OCI-LY7 (cell line): Measurements from ENCODE around the gene PITX2. TPM values are rescaled to one million over a fixed set of nuclear protein-coding genes. Genes with fewer than 3 reads are reported as not detected.

Experiments used
- BruUV-seq: library from RNA; stranded (reverse); fragments of 400-500 nt; replicated peaks from 2 replicates; lab custom pipeline; 2021; lab: Mats Ljungman, UMichigan
- CTCF ChIA-PET: fragments of 300-600 bp; sonication (Branson Sonifier 250); formaldehyde crosslinking; loops from one replicate; lab custom pipeline; 2022; ENCODE audit warnings: antibody characterized with exemption; ENCODE audit not compliant: unreplicated experiment; lab: Charles Lee
- POLR2A ChIA-PET: fragments of 300-600 bp; sonication (Branson Sonifier 250); formaldehyde crosslinking; loops from one replicate; lab custom pipeline; 2022; ENCODE audit warnings: antibody characterized with exemption; lab: Charles Lee
- DNase-seq: peaks from one replicate; pipeline ENCODE4 v3.0.0-alpha.2; 2015; ENCODE audit warnings: low spot score
- H2AFZ ChIP-seq: fragments of 200-600 bp; sonication (generic), shearing (Covaris generic); 2 replicates; pipeline ENCODE4 v1.6.1; 2014; ENCODE audit warnings: mild to moderate bottlenecking, antibody characterized with exemption, low read length, moderate library complexity
- H3K27ac ChIP-seq: fragments of 200-600 bp; sonication (generic); 2 replicates; pipeline ENCODE4 v1.5.1; 2014; ENCODE audit warnings: mixed run types, low read depth, mild to moderate bottlenecking, moderate library complexity, low read length, inconsistent platforms; ENCODE audit not compliant: poor library complexity, severe bottlenecking
- H3K36me3 ChIP-seq: fragments of 200-600 bp; sonication (generic); 2 replicates; pipeline ENCODE4 v1.6.1; 2014; ENCODE audit warnings: mild to moderate bottlenecking, antibody characterized with exemption, low read length, moderate library complexity, mixed read lengths; ENCODE audit not compliant: insufficient read depth
- H3K4me1 ChIP-seq: fragments of 200-600 bp; sonication (generic); 2 replicates; pipeline ENCODE4 v1.5.1; 2014; ENCODE audit warnings: mild to moderate bottlenecking, low read length; ENCODE audit not compliant: insufficient read depth, poor library complexity, severe bottlenecking
- H3K4me2 ChIP-seq: fragments of 200-600 bp; sonication (generic); 2 replicates; pipeline ENCODE4 v1.6.1; 2014; ENCODE audit warnings: mild to moderate bottlenecking, low read length
- H3K4me3 ChIP-seq: fragments of 200-600 bp; sonication (generic); 2 replicates; pipeline ENCODE4 v1.5.1; 2014; ENCODE audit warnings: mild to moderate bottlenecking, low read depth, low read length; ENCODE audit not compliant: poor library complexity, severe bottlenecking
- H3K79me2 ChIP-seq: fragments of 200-600 bp; sonication (generic); 2 replicates; pipeline ENCODE4 v1.6.1; 2016; ENCODE audit warnings: low read depth, mild to moderate bottlenecking, low read length, moderate library complexity, mixed read lengths; ENCODE audit not compliant: insufficient read depth
- H3K9me2 ChIP-seq: fragments of 200-600 bp; sonication (generic); 2 replicates; pipeline ENCODE4 v1.6.1; 2016; ENCODE audit warnings: mild to moderate bottlenecking, low read length, mixed read lengths; ENCODE audit not compliant: insufficient read depth
- H3K9me3 ChIP-seq: fragments of 200-600 bp; sonication (generic); 2 replicates; pipeline ENCODE4 v1.6.1; 2014; ENCODE audit warnings: mild to moderate bottlenecking, mixed run types, low read length, mixed read lengths
- H4K20me1 ChIP-seq: fragments of 200-600 bp; sonication (generic); 2 replicates; pipeline ENCODE4 v1.6.1; 2014; ENCODE audit warnings: mild to moderate bottlenecking, antibody characterized with exemption, low read length, moderate library complexity, mixed read lengths; ENCODE audit not compliant: insufficient read depth
- EZH2phosphoT487 ChIP-seq: fragments of 200-600 bp; sonication (generic); IDR thresholded peaks from 2 replicates; pipeline ENCODE4 v1.6.1; 2018; ENCODE audit warnings: low read depth, borderline replicate concordance, mild to moderate bottlenecking, mixed run types, antibody characterized with exemption, low read length, moderate library complexity, mixed read lengths
- intact Hi-C: fragments of 100-400 bp; cut with micrococcal nuclease; formaldehyde crosslinking; loops from one replicate; pipeline ENCODE4 v1.10.0; 2022; ENCODE audit not compliant: unreplicated experiment
- total RNA-seq, 2 experiments: library from RNA; depleted of rRNA in 1 of 2; stranded (reverse); fragments of >200 nt in 1 of 2; shearing (Covaris generic) in 1 of 2; gene quantifications; 2 replicates each; pipeline ENCODE4 v1.2.3, GENCODE V29; 2014 to 2022
- TF ChIP-seq, protein P1 (sequence below): fragments of 200-600 bp; sonication (generic); conservative IDR thresholded peaks from 2 replicates; pipeline ENCODE4 v1.5.1; 2014; ENCODE audit warnings: mild to moderate bottlenecking, antibody characterized with exemption, low read length, moderate library complexity, mixed read lengths

PITX2 gene
- total RNA-seq, 2 experiments from 2014 or later: 4.4 to 6.5 TPM

DNA sequence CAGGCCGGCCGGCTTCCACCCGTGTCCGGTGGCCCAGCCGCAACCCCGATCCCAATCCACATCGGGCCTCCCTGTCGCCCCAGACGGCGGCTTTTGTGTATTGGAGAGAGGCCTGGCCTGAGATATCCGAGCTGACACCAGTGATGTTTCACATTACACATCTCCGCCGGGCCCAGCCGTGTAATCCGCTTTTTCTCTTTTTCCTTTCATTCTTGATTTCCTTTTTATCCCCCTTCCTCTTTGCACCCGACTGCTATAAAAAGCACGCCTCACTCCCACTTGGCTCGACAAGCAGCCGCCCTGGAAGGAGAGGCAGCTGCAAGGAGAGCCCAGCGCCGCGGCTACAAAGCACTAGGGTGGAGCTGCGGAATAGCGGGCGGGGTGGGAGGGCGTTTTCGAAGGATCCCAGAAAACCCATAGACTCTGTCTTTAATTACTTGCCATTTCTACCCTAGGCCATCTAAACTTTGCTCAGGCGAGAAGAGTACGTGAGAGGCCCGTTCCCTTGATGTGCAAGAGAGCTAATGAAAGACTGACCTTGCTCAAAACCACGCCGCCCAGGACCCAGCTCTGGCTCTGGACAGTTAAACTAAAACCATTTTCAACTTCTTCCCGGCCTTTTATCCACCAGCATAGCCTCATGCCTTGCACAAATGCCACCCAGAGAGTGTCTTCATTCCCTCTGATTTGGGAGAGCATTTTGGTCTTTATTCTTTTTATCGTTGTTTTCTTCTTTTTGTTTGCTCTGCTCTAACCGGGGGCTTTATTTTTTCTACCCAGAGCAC is 3.2 kb downstream of the PITX2 start:
- Histone ChIP-seq H4K20me1 (no peaks in the 10 kb centered on the region), H3K4me3 (no peak overlapping the region), H3K9me2 (no peaks in the 10 kb centered on the region), H3K27ac (no peak overlapping the region), H3K36me3 (no peaks in the 10 kb centered on the region), H3K79me2 (no peaks in the 10 kb centered on the region), H3K4me1 (no peaks in the 10 kb centered on the region), H3K9me3 (no peaks in the 10 kb centered on the region), H2AFZ (no peak overlapping the region), H3K4me2 (no peak overlapping the region)
- intact Hi-C loops: no loop called here
- DNase-seq: no peak
- no TSS peak for BruUV-seq
- POLR2A ChIA-PET: interaction anchor here (0.7 to 0.9 kb wide), 2 partner anchors 26 to 482 kb away, joined by 3 to 4 read pairs; no protein-coding TSS in a partner anchor
- TF ChIP-seq EZH2phosphoT487: no peak
- TF ChIP-seq, protein P1, sequence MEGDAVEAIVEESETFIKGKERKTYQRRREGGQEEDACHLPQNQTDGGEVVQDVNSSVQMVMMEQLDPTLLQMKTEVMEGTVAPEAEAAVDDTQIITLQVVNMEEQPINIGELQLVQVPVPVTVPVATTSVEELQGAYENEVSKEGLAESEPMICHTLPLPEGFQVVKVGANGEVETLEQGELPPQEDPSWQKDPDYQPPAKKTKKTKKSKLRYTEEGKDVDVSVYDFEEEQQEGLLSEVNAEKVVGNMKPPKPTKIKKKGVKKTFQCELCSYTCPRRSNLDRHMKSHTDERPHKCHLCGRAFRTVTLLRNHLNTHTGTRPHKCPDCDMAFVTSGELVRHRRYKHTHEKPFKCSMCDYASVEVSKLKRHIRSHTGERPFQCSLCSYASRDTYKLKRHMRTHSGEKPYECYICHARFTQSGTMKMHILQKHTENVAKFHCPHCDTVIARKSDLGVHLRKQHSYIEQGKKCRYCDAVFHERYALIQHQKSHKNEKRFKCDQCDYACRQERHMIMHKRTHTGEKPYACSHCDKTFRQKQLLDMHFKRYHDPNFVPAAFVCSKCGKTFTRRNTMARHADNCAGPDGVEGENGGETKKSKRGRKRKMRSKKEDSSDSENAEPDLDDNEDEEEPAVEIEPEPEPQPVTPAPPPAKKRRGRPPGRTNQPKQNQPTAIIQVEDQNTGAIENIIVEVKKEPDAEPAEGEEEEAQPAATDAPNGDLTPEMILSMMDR: no peak
- CTCF ChIA-PET: no interaction called here

- ChIA-PET POLR2A (interaction anchor here (1.3 kb wide), 1 partner anchor 8 kb away, joined by 5 read pairs; no protein-coding TSS in a partner anchor), CTCF (no interaction called here)
- no peak overlapping the region for H2AFZ ChIP-seq
- no peaks in the 10 kb centered on the region for H3K79me2 ChIP-seq
- H3K9me3 ChIP-seq: no peaks in the 10 kb centered on the region
- BruUV-seq: no TSS peak
- no peaks in the 10 kb centered on the region for H4K20me1 ChIP-seq
- H3K36me3 ChIP-seq: no peaks in the 10 kb centered on the region
- intact Hi-C loops: no loop called here
- TF ChIP-seq EZH2phosphoT487: no peak
- TF ChIP-seq, protein P1: no peak
- no peaks in the 10 kb centered on the region for H3K9me2 ChIP-seq
- no peak overlapping the region for H3K4me3 ChIP-seq
- no peak overlapping the region for H3K27ac ChIP-seq
- H3K4me2 ChIP-seq: no peak overlapping the region
- H3K4me1 ChIP-seq: no peaks in the 10 kb centered on the region
- DNase-seq: no peak
These were observed 4.1 kb downstream of the PITX2 start for GRCh38 chr4:110618581-110619462.
